Ovary (tissue), 10 donors: ENCODE data around the gene OAS3. TPM values are rescaled to one million over a fixed set of nuclear protein-coding genes. Genes with fewer than 3 reads are reported as not detected.

ENCODE experiments used
- DNase-seq, 5 donors: peaks; one replicate each; pipeline ENCODE4 v3.0.0-alpha.2; 2019 to 2020
- H3K27ac ChIP-seq, 2 donors: fragments of 200-600 bp; one replicate each; pipeline versions ENCODE4 v1.5.1 to v1.8.0; 2019 to 2022
- H3K27me3 ChIP-seq: fragments of 200-600 bp; one replicate; pipeline ENCODE4 v1.8.0; 2022
- H3K36me3 ChIP-seq: fragments of 200-600 bp; sonication (generic); one replicate; pipeline ENCODE4 v1.5.1; 2019
- H3K4me1 ChIP-seq: one replicate; pipeline ENCODE4 v1.8.1; 2013; ENCODE audit warnings: mild to moderate bottlenecking, moderate library complexity; ENCODE audit not compliant: insufficient read depth
- H3K4me3 ChIP-seq: fragments of 200-600 bp; sonication (generic); one replicate; pipeline ENCODE4 v1.5.1; 2017
- H3K9me3 ChIP-seq, 2 donors: fragments of 200-600 bp in 1 of 2; sonication (generic) in 1 of 2; one replicate each; pipeline versions ENCODE4 v1.5.1 to v1.8.1; 2013 to 2019; ENCODE audit warnings: mild to moderate bottlenecking in 1 of 2, moderate library complexity in 1 of 2
- CTCF ChIP-seq, 3 donors: fragments of 450-650 bp in 2 of 3; fragments of 200-600 bp in 1 of 3; IDR thresholded peaks; one replicate each; pipeline versions ENCODE4 v1.5.1 to v1.8.0; 2016 to 2022; ENCODE audit warnings: antibody characterized with exemption in 3 of 3, mild to moderate bottlenecking in 1 of 3
- EP300 ChIP-seq: sonication (generic); formaldehyde crosslinking; IDR thresholded peaks from one replicate; pipeline ENCODE4 v1.6.1; 2017; ENCODE audit warnings: antibody characterized with exemption
- POLR2A ChIP-seq: fragments of 450-650 bp; IDR thresholded peaks from one replicate; pipeline ENCODE4 v1.6.1; 2017; ENCODE audit warnings: antibody characterized with exemption, mild to moderate bottlenecking, moderate library complexity
- WGBS, 3 donors: extraction: QIAGEN DNeasy Blood & Tissue Kit in 1 of 3; methylation state at CpG; one replicate each; pipeline versions ENCODE4 v1.1.5 to v1.1.7; 2013 to 2017; 5-methylcytosine and 5-hydroxymethylcytosine counted together
- intact Hi-C, 4 donors: fragments of 100-400 bp; cut with DNase I; formaldehyde crosslinking; loops; one replicate each; pipeline versions ENCODE4 v1.11.0 to v1.15.1; 2022 to 2023
- long read RNA-seq, 3 donors: library from polyadenylated mRNA in 2 of 3; unstranded in 2 of 3; transcript quantifications; one replicate each; pipeline ENCODE4 v2.0.0 and lab custom pipeline, GENCODE V29; 2021 to 2026
- polyA plus RNA-seq, 2 donors: library from polyadenylated mRNA; stranded (reverse); fragments of 200-250 nt in 1 of 2; fragments of 350-450 nt in 1 of 2; fragmentation: Illumina TruSeq in 1 of 2; extraction: RNeasy Lipid Tissue Mini Kit (QIAGEN cat#74804) in 1 of 2; gene quantifications; one replicate each; pipeline ENCODE4 v1.2.3, GENCODE V29; 2013 to 2014
- total RNA-seq, 7 donors: library from RNA; depleted of rRNA in 2 of 7; stranded (reverse); fragments of >200 nt in 2 of 7; fragmentation: NEBNext Ultra II Directional in 3 of 7; extraction: Animal tissue kit (Norgen Biotek cat#: 25700) in 3 of 7; gene quantifications; one replicate each; pipeline versions ENCODE4 v1.1.0 to v1.2.4, GENCODE V29; 2016 to 2023
- donor health status: DM: no; HTN: no; CAD: no; lungs with moderate emphysema.
- donor health status: DM: no; HTN: no; CAD: no.
- donor health status: Bipolar disorder and iron deficiency.
- donor health status: DM: yes; HTN: yes; CAD: no.
- donor health status: DM: no; HTN: no; CAD: no.
- donor health status: DM: yes; HTN: yes; CAD: no.

The OAS3 gene
- total RNA-seq: 10 to 100 TPM in 2 of 7 donors, 1 to 10 TPM in 5; 2.3 to 12.6 (median 7.6) TPM
- polyA plus RNA-seq: 10 to 100 TPM in 1 of 2 donors, 1 to 10 TPM in 1; 8.1 to 26.2 TPM
- long read RNA-seq, donor 1, partial matches to known transcripts: 13 of 14 reads
- long read RNA-seq, donor 1, other reads (novel, unspliced or antisense): 0 of 14 reads
- long read RNA-seq, donor 2, full-length matches to known transcripts: 2 of 2 reads
- long read RNA-seq, donor 2, partial matches to known transcripts: 0 of 2 reads
- long read RNA-seq, donor 2, other reads (novel, unspliced or antisense): 0 of 2 reads
- long read RNA-seq, donor 3, full-length matches to known transcripts: 2 of 5 reads
- long read RNA-seq, donor 3, partial matches to known transcripts: 2 of 5 reads
- long read RNA-seq, donor 3, other reads (novel, unspliced or antisense): 1 of 5 reads

- Histone ChIP-seq H3K36me3 (no peaks in the 10 kb centered on the region), H3K4me1 (peaks cover 4% of the 10 kb centered on the region), H3K9me3 (no peaks in the 10 kb centered on the region), H3K27me3 (no peaks in the 10 kb centered on the region), H3K4me3 (peak within 1 kb of the TSS; percentile 77), H3K27ac (peak within 1 kb of the TSS in 1 of 2 donors; percentile 51)
- intact Hi-C loops: no loop called here
- DNase-seq: peak; percentile 88 to 93 (median 91)
- 4 to 5% (median 4%) methylated on average over 48 to 50 of the region's 50 CpGs for WGBS, 3 donors
- TF ChIP-seq EP300 (no peak), CTCF (IDR thresholded peaks at IDR 0.05) (no peak)
Measured at GRCh38 chr12:112937741-112938719, at the start of gene OAS3. Gene OAS3, plus strand, starts transcription at chr12:112938474. Its CDS starts 57 bp downstream, at chr12:112938531.

- TF ChIP-seq POLR2A (no peak), EP300 (no peak)
- Histone ChIP-seq H3K9me3 (no peaks in the 10 kb centered on the region), H3K4me3 (no peak overlapping the region), H3K27me3 (no peaks in the 10 kb centered on the region), H3K36me3 (no peaks in the 10 kb centered on the region), H3K27ac (no peak overlapping the region), H3K4me1 (no peaks in the 10 kb centered on the region)
- intact Hi-C loops: loop anchor here in 1 of 4 donors (10.0 kb wide), 1 partner anchor 133 kb away; no protein-coding TSS in a partner anchor
- no peak for DNase-seq
- WGBS, 3 donors: 62 to 63% (median 62%) methylated on average over 6 of the region's 6 CpGs
Measured at GRCh38 chr12:112891093-112892024, 46.9 kb upstream of the OAS3 start.

- no peaks in the 10 kb centered on the region for H3K27me3 ChIP-seq
- H3K4me3 ChIP-seq: no peak overlapping the region
- H3K27ac ChIP-seq: no peak overlapping the region
- H3K9me3 ChIP-seq: no peaks in the 10 kb centered on the region
- H3K36me3 ChIP-seq: no peaks in the 10 kb centered on the region
- no peaks in the 10 kb centered on the region for H3K4me1 ChIP-seq
- 10 to 23% (median 18%) methylated on average over 2 of the region's 2 CpGs for WGBS, 3 donors
- TF ChIP-seq CTCF (IDR thresholded peaks at IDR 0.05): no peak
- TF ChIP-seq POLR2A: no peak
- TF ChIP-seq EP300: no peak
- intact Hi-C loops: loop anchor here in 1 of 4 donors (10.0 kb wide), 1 partner anchor 132 kb away; no protein-coding TSS in a partner anchor
- no peak for DNase-seq
Measured at GRCh38 chr12:112892856-112893255, 45.4 kb upstream of the OAS3 start.

DNA sequence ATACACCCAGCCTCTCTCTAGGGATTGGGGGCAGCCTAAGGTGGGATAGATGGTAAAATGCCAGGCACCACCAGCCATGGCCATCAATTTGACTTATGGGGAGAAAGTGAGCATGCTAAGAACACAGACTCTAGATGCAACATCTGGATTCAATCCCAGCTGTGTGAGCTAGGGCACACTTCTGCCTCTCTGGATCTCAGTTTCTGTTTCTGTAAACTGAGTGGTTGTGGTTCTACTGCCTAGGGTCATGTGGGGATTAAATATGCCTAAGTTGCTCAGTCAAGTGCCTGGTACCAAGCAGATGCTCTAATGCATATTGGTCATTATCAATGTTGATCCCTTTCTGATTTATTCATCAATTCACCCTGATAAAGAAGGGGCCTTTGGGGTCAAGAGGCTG lies 44.1 kb upstream of the OAS3 start:
- intact Hi-C loops: loop anchor here in 1 of 4 donors (10.0 kb wide), 1 partner anchor 131 kb away; no protein-coding TSS in a partner anchor
- no peaks in the 10 kb centered on the region for H3K36me3 ChIP-seq
- H3K9me3 ChIP-seq: no peaks in the 10 kb centered on the region

More for the DNA sequence above, 44.1 kb upstream of the OAS3 start:
- no peak for DNase-seq
- TF ChIP-seq EP300 (no peak), POLR2A (no peak), CTCF (IDR thresholded peaks at IDR 0.05) (no peak)
- H3K4me1 ChIP-seq: no peaks in the 10 kb centered on the region
- no peak overlapping the region for H3K4me3 ChIP-seq
- no peak overlapping the region for H3K27ac ChIP-seq
- H3K27me3 ChIP-seq: no peaks in the 10 kb centered on the region
